T-helper 9 cell (primary cell): ENCODE measurements around the gene PABPC1L.
A peak's percentile ranks its signal among the peaks of the same experiment; 100 is the strongest.

ENCODE experiments used
- DNase-seq: peaks from one replicate; pipeline ENCODE4 v3.0.0-alpha.2; 2020

PABPC1L gene

DNA sequence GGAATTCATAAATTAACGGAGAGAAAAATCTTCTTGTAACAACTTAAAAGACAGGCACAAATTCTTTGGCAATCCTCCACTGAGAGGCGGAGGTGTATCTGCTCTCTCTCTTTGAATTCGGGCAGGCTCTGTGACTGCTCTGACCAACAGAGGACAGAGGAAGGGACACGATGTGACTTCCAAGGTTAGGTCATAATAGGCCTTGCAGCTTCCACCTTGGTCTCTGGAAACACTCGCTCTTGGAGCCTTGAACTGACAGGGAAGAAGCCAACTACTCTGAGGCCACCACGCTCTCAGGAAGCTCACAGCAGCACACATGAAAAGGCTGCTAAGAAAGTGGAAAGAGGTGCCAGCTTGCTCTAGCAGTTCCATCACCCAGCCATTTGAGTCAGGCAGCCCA, 35.4 kb downstream of the PABPC1L start:
- DNase-seq = no peak

DNA sequence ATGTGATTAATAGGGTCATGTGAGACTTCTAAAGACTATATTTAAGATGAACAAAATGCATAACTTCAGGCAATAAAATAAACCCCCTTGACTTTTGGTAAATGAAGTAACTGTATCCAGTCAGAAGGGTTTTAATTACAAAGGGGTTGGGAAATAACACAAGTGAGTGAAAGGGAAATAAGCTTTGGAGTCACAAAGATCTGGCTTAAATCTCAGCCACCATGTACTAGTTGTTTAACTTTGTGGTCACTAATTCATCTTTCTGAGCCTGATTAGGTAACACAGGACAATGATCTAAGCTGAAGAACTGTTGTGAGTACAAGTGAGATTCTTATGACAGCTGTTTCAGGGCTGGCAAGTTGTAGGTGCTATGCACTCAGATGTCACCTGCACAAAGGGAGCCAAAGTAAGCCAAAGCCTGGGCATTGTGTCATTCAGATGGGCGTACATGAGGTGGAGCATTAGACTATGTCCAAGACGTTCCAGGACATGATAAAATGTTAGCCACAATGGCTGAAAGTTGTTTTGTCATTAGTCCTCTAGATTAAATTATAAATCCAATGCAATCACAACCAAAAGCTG, 36.5 kb downstream of the PABPC1L start:
- DNase-seq = no peak

DNA sequence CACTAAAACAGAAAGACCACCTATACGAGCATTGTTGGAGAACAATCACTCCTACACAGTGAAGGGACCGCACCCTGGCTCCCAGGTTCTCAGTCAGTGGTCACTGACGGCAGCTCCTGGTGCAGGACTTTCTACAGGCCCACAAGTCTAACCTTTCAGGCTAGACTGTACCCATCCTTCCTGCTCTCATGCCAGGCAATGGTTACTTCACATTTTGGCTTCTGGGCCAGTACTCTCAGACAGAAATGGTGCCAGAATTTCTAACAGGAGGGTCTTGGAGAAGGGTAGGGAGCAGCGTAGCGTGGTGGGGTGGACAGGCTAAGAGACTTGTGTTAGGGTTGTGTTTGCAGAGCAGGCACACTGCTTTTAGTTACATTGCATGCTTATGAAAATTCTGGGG, 38.2 kb downstream of the PABPC1L start:
- no peak for DNase-seq

- DNase-seq = no peak
Measured at GRCh38 chr20:44948513-44948912, 38.7 kb downstream of the PABPC1L start.

- DNase-seq = no peak
Measured at GRCh38 chr20:44950368-44950767, 40.5 kb downstream of the PABPC1L start.

DNA sequence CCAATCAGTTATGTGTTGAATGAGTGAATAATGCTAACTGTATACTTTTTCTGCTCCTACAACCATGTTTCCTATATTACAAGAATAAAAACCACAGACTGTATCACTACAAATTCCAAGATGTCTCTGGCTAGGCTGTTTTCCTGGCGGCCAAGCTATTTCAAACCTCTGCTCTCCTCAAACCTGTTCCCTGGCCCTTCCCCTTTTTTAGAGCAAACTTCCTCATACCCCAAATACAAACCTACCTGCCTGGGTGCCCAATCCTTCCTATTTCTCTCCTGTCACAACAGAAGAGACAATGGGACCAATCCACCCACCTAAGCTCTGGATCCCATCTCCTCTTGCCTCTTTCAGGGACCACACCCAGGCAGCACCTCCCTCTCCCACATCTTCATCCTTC, 42.9 kb downstream of the PABPC1L start:
- no peak for DNase-seq

GRCh38 chr20:44954211-44954610, 44.4 kb downstream of the PABPC1L start:
- DNase-seq = no peak

DNA sequence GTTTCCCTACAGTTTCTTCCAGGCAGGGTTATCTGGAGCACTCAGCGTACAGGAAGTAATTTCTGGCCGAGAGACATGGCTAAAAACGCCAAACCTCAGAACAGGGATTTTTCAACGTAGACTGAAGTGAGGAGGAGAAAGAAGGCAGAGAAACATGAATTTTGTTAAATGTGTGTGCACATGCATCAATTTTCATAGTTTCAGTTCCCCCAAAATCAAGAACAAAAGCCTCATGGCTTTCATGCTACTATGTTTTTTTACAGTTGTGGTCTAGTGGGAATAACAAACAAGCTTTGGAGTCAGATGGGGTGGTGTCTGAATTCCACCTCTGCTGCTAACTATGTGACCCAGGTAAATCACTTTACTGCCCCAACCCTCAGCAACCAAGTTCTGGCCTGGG, 45.4 kb downstream of the PABPC1L start:
- DNase-seq = no peak

DNA sequence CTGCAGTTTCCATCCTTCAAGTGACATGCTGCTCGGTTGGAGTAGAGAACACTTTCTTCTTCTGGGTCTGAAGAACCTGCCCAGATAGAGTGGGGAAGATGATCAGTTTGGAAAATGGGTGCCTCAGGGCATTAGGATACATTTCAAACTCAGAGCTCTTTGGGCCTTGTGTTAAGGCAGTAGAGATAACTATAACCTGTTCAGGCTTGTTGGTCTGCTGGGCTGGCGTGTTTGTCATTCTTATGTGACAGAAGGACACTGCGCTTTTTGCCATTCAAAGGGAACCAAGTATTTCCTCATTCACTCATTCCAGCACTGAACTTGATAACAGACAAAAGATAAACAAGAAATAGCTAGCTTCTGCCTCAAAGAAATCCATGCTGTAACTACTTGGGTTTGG, 46.5 kb downstream of the PABPC1L start:
- DNase-seq = no peak

- DNase-seq = no peak
Measured at GRCh38 chr20:44958276-44958675, 48.4 kb downstream of the PABPC1L start.

- DNase-seq = no peak
Measured at GRCh38 chr20:44959082-44959637, 49.3 kb downstream of the PABPC1L start.

GRCh38 chr20:44959638-44960102, 49.8 kb downstream of the PABPC1L start:
- DNase-seq = peak; percentile 29

- DNase-seq = peak; percentile 93
Measured at GRCh38 chr20:44960103-44960852, 50.4 kb downstream of the PABPC1L start, which contains the start of gene TOMM34. TSS of gene TOMM34 (minus strand) at chr20:44960397. CDS start at chr20:44960333, 64 bp downstream.

- no peak for DNase-seq
Measured at GRCh38 chr20:44961011-44961869, 51.4 kb downstream of the PABPC1L start.

DNA sequence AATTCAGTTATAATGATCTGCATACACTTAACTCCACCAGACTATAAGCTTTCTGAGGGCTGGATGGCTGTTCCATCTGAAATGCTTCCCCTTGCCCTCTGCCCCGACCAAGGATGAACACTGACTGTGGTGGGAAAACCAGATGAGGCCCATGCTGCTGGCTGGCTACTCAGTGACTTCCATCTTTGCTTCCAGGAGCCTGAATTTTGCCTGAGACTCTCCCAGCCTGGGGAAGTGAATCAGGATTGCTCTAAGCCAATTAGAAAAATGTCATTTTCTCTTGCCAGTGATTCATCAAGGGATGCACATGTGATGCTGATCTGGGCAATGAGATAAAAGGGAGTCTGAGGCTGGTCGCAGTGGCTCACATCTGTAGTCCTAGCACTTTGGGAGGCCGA, 52.0 kb downstream of the PABPC1L start:
- DNase-seq = no peak

GRCh38 chr20:44962483-44962882, 52.6 kb downstream of the PABPC1L start:
- no peak for DNase-seq

DNA sequence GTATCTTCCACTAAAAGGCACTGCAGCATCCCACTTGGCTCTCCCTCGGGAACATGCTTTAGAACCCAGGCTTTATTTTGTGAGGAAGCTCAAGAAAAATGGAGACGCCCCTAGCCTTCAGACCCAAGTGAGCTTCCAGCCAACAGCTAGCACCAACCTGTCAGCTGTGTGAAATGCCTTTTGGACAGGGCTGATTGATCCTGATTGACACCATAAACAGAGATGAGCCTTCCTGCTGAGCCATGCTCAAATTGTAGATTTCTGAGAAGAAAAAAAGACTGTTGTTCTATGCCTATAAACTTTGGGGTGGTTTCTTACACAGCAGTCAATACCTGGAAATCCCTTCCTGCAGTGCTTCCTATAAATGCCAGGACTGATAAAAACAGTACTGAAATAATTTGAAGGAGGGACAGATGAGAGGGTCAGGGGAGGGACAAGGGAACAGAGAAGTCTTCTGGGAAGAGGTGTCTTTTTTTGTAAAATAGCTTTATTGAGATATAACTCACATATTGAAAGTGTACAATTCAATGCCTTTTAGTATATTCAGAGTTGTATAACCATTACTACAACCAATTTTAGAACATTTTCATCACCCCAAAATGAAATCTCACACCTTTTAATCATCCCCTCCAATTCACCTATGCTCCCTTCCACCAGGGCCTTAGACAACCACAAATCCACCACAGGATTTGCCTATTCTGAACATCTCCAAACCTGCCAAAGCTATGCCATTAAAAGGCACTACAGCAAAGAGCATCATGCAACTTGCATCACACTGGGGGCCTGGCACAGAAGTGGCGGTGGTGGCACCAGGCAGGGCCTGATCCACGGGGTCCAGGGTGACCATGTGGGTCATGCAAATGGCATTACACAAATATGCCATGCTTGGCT, 53.7 kb downstream of the PABPC1L start:
- DNase-seq = no peak

DNA sequence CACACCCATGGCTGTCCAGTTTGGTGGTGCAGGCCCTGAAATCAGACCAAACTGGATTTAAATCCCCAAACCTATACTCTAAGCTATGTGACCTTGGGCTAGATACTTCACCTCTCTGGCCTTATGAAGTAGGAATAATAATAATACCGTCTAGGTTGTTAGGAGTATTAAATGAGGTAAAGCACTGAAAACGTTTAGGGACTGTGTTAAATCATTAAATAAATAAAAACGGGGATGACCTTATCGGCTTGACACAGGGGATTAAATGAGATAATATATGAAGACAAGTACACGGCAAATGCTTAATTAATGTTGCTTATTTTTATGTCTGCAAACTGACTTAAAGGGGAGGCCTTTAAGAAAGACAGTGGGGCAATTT, 55.8 kb downstream of the PABPC1L start:
- no peak for DNase-seq

DNA sequence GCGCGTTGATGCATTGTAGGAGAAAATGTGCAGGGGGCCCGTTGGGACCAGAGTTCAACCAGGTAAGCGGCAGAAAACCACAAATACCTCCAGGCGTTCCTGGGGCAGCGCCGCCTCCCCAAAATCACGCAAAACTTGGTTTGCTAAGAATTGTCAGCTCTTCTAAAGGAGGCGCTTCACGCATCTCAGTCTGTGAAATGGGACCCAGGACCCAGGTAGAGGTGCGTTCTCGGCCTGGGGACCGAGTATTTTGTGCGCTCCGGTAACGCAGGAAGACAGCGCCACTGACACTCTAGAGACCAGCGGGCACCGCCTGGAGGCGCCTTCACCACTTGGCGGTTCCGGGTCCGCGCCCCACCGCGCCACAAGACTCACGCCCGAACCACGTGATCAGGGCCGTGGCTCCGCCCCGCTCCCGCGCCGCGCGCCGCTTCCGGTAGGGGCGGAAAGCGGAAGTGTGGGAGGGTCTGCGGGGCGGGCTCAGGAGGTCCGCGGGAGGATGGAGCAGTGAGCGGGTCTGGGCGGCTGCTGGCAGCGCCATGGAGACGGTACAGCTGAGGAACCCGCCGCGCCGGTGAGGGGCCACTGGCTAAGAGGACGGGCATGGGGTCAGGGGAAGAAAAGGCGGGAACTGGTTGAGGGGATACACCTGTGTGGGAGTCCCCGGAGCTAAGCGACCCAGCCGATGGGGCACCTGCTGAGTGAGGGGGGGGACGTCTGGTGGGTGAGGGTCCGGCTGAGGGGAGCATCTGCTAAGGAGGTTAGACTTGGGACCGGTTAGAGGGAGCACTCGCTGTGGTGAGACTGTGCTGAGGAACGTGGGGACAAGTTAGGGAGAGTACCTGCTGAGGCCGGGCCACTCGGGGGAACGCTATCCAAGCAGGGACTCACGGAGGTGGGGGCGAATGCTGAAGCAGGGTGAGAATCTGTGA, 56.4 kb downstream of the PABPC1L start, which contains the start of gene STK4:
Gene STK4, plus strand, starts transcription at position 483 of the 932 bp plus-strand sequence. Its CDS starts 57 bp downstream, at position 540.
- DNase-seq = peak; percentile 94

- no peak for DNase-seq
Measured at GRCh38 chr20:44967207-44967807, 57.4 kb downstream of the PABPC1L start.
